Measurements from ENCODE around the gene NOD1. TPM values are rescaled to one million over a fixed set of nuclear protein-coding genes. Genes with fewer than 3 reads are reported as not detected.

NOD1 gene
- total RNA-seq, 1 experiment from 2014 or later = 8.1 TPM

GRCh38 chr7:30472784-30473775 is 5.5 kb downstream of the NOD1 start:
- ChIA-PET CTCF (no interaction called here), POLR2A (interaction anchor here (0.6 kb wide), 1 partner anchor 15 kb away, joined by 4 read pairs; no protein-coding TSS in a partner anchor)
- H3K4me3 ChIP-seq (ENCODE audit: low read depth in 2 of 2, low read length in 2 of 2) = no peak overlapping the region
- TF ChIP-seq POLR2AphosphoS5 (IDR thresholded peaks at IDR 0.05; ENCODE audit: low read depth, low read length) = no peak
- TF ChIP-seq SIN3A (IDR thresholded peaks at IDR 0.05; ENCODE audit: borderline replicate concordance, insufficient read depth, low read depth, low read length) = no peak
- TF ChIP-seq CTCF (IDR thresholded peaks at IDR 0.05) = no peak
- TF ChIP-seq REST (IDR thresholded peaks at IDR 0.05; ENCODE audit: insufficient read depth in 1 of 2, low read depth in 2 of 2, low read length in 1 of 2) = no peak
- TF ChIP-seq TCF7L2 (IDR thresholded peaks at IDR 0.05; ENCODE audit: low read depth, low read length) = no peak
- peaks cover 10% of the 10 kb centered on the region; the same call in 1 of the 2 replicates for H3K4me1 ChIP-seq (ENCODE audit: control insufficient read depth, insufficient read depth, low read length)
- no peaks in the 10 kb centered on the region for H3K9me3 ChIP-seq (ENCODE audit: control insufficient read depth, insufficient read depth, low read depth, low read length)
- intact Hi-C loops (cut with micrococcal nuclease; ENCODE audit: unreplicated experiment) = no loop called here
- ATAC-seq (no peak), DNase-seq (ENCODE audit: low read depth, low spot score) (no peak)
- no TSS peak for BruUV-seq (replicated peaks)
- no peak overlapping the region for H3K27ac ChIP-seq (ENCODE audit: low read length)
- H3K36me3 ChIP-seq (ENCODE audit: control insufficient read depth, insufficient read depth, low read length) = no peaks in the 10 kb centered on the region
- no peaks in the 10 kb centered on the region for H3K27me3 ChIP-seq (ENCODE audit: control insufficient read depth, insufficient read depth, low read length)
- in situ Hi-C loops (cut with HindIII; ENCODE audit: low pct_unique_long_range_greater_than_20kb, low sequenced_read_pairs) = no loop called here

- intact Hi-C loops (cut with micrococcal nuclease; ENCODE audit: unreplicated experiment) (no loop called here), in situ Hi-C loops (cut with HindIII; ENCODE audit: low pct_unique_long_range_greater_than_20kb, low sequenced_read_pairs) (no loop called here)
- Histone ChIP-seq H3K9me3 (ENCODE audit: control insufficient read depth, insufficient read depth, low read depth, low read length) (no peaks in the 10 kb centered on the region), H3K36me3 (ENCODE audit: control insufficient read depth, insufficient read depth, low read length) (no peaks in the 10 kb centered on the region), H3K4me3 (ENCODE audit: low read depth in 2 of 2, low read length in 2 of 2) (no peak overlapping the region), H3K27ac (ENCODE audit: low read length) (no peak overlapping the region), H3K27me3 (ENCODE audit: control insufficient read depth, insufficient read depth, low read length) (no peaks in the 10 kb centered on the region), H3K4me1 (ENCODE audit: control insufficient read depth, insufficient read depth, low read length) (peaks cover 10% of the 10 kb centered on the region; the same call in 1 of the 2 replicates)
- BruUV-seq (replicated peaks) = no TSS peak
- no peak for ATAC-seq
- TF ChIP-seq SIN3A (IDR thresholded peaks at IDR 0.05; ENCODE audit: borderline replicate concordance, insufficient read depth, low read depth, low read length) (no peak), POLR2AphosphoS5 (IDR thresholded peaks at IDR 0.05; ENCODE audit: low read depth, low read length) (no peak), CTCF (IDR thresholded peaks at IDR 0.05) (no peak), REST (IDR thresholded peaks at IDR 0.05; ENCODE audit: insufficient read depth in 1 of 2, low read depth in 2 of 2, low read length in 1 of 2) (no peak), TCF7L2 (IDR thresholded peaks at IDR 0.05; ENCODE audit: low read depth, low read length) (no peak)
- CTCF ChIA-PET = no interaction called here
- POLR2A ChIA-PET = interaction anchor here (0.6 kb wide), 1 partner anchor 14 kb away, joined by 4 read pairs; no protein-coding TSS in a partner anchor
- no peak for DNase-seq (ENCODE audit: low read depth, low spot score)
Measured at GRCh38 chr7:30472081-30472783, 6.4 kb downstream of the NOD1 start.
